ENCODE measurements around the gene BTN2A1. TPM values are rescaled to one million over a fixed set of nuclear protein-coding genes. Genes with fewer than 3 reads are reported as not detected.

The BTN2A1 gene
- total RNA-seq, 4 donors from 2014 or later: 5.9 to 11.4 (median 7.8) TPM

- intact Hi-C loops (cut with DNase I): no loop called here
- Histone ChIP-seq H3K27me3 (no peaks in the 10 kb centered on the region), H3K36me3 (peaks cover 0 to 25% (median 0%) of the 10 kb centered on the region in 3 donors), H3K4me1 (peaks cover 5 to 37% (median 10%) of the 10 kb centered on the region in 3 donors), H3K27ac (no peak overlapping the region), H3K9me3 (no peaks in the 10 kb centered on the region), H3K4me3 (peak overlapping the region in 2 of 4 donors; percentile 15 to 75)
- no peak for TF ChIP-seq CTCF (IDR thresholded peaks at IDR 0.05)
- WGBS, 2 donors: 45 to 61% methylated on average over 5 of the region's 5 CpGs
- no peak for DNase-seq
Measured at GRCh38 chr6:26441977-26442376, 15.8 kb upstream of the BTN2A1 start.

GRCh38 chr6:26445934-26446667, 11.7 kb upstream of the BTN2A1 start:
- Histone ChIP-seq H3K27ac (no peak overlapping the region), H3K9me3 (no peaks in the 10 kb centered on the region), H3K4me3 (no peak overlapping the region), H3K27me3 (no peaks in the 10 kb centered on the region), H3K36me3 (peaks cover 0 to 61% (median 0%) of the 10 kb centered on the region in 3 donors), H3K4me1 (peaks cover 0 to 17% (median 1%) of the 10 kb centered on the region in 3 donors)
- intact Hi-C loops (cut with DNase I): no loop called here
- TF ChIP-seq CTCF (IDR thresholded peaks at IDR 0.05): no peak
- TF ChIP-seq POLR2A (IDR thresholded peaks at IDR 0.05): no peak
- no peak for DNase-seq
- WGBS, 2 donors: 52 to 86% methylated on average over 4 to 5 of the region's 5 CpGs

GRCh38 chr6:26447257-26447656, 10.5 kb upstream of the BTN2A1 start:
- Histone ChIP-seq H3K27ac (no peak overlapping the region), H3K27me3 (no peaks in the 10 kb centered on the region), H3K36me3 (peaks cover 0 to 69% (median 0%) of the 10 kb centered on the region in 3 donors), H3K4me3 (no peak overlapping the region), H3K9me3 (no peaks in the 10 kb centered on the region), H3K4me1 (peaks cover 0 to 5% (median 0%) of the 10 kb centered on the region in 3 donors)
- TF ChIP-seq POLR2A (IDR thresholded peaks at IDR 0.05) (no peak), CTCF (IDR thresholded peaks at IDR 0.05) (no peak)
- WGBS, 2 donors: 88 to 91% methylated on average over 5 of the region's 5 CpGs
- intact Hi-C loops (cut with DNase I): no loop called here
- DNase-seq: no peak

GRCh38 chr6:26450240-26450639, 7.5 kb upstream of the BTN2A1 start:
- 94 to 95% methylated on average over 2 to 3 of the region's 3 CpGs for WGBS, 2 donors
- Histone ChIP-seq H3K27me3 (no peaks in the 10 kb centered on the region), H3K27ac (no peak overlapping the region), H3K4me1 (no peaks in the 10 kb centered on the region), H3K4me3 (no peak overlapping the region), H3K9me3 (no peaks in the 10 kb centered on the region), H3K36me3 (peaks cover 0 to 58% (median 0%) of the 10 kb centered on the region in 3 donors)
- intact Hi-C loops (cut with DNase I): no loop called here
- no peak for DNase-seq
- TF ChIP-seq POLR2A (IDR thresholded peaks at IDR 0.05): no peak
- TF ChIP-seq CTCF (IDR thresholded peaks at IDR 0.05): no peak

GRCh38 chr6:26452631-26453235, 5.0 kb upstream of the BTN2A1 start:
- TF ChIP-seq CTCF (IDR thresholded peaks at IDR 0.05): no peak
- no peak for TF ChIP-seq POLR2A (IDR thresholded peaks at IDR 0.05)
- DNase-seq: no peak
- Histone ChIP-seq H3K4me3 (no peak overlapping the region), H3K36me3 (peaks cover 0 to 41% (median 0%) of the 10 kb centered on the region in 3 donors), H3K27me3 (no peaks in the 10 kb centered on the region), H3K27ac (peak overlapping the region in 1 of 4 donors; percentile 12), H3K9me3 (no peaks in the 10 kb centered on the region), H3K4me1 (peaks cover 7 to 8% (median 8%) of the 10 kb centered on the region in 3 donors)
- intact Hi-C loops (cut with DNase I): no loop called here
- WGBS, 2 donors: 93 to 100% methylated on average over 1 of the region's 1 CpG
